ENCODE data around the gene RPRD1A. TPM values are rescaled to one million over a fixed set of nuclear protein-coding genes. Genes with fewer than 3 reads are reported as not detected.
"Not testable (repeated sequence)": the region's sequence is repeated elsewhere in the genome, so short reads cannot be mapped to it uniquely, and the experiment has no call there.

Gene RPRD1A
- total RNA-seq, 1 donor from 2014 or later = 35.5 TPM

DNA sequence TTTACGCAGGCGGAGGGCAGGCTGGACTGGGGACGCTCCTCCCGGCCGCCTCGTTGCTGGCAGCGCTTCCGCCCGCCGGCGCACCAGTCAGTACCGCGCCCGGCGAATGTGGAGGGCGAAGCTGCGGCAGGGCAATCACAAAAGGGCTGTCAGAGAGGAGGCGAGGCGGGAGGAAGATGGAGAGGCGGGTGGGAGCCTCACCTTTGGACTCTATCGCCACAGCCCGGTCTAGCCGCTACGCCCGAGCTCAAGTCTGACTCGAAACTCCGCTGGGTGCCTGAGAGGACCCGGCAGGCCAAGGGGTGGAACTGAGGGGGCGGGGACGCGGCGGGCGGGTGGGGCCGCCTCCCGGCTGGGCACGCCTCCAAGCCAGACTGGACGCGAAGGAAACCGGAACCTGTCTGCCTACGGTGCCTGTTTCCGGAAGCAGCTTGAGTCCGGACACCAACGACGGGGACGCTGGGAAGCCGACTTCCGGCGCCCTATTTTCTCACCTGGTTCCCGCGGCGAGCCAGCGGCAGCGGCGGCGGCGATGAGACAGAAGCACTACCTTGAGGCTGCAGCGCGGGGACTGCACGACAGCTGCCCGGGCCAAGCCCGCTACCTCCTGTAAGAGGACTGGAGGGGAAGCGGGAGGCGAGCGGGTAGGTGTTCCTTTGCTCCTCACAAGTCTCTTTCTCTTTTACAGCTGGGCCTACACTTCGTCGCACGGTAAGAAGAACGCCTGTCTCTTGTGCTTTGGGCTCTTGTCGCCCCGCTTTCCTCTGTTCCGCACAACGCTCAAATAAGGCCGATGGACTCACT lies 95.0 kb downstream of the RPRD1A start, which contains the start of gene RMP24:
Gene RMP24 (plus strand): TSS at position 483 of the 804 bp plus-strand sequence.
- TF ChIP-seq, protein P1, sequence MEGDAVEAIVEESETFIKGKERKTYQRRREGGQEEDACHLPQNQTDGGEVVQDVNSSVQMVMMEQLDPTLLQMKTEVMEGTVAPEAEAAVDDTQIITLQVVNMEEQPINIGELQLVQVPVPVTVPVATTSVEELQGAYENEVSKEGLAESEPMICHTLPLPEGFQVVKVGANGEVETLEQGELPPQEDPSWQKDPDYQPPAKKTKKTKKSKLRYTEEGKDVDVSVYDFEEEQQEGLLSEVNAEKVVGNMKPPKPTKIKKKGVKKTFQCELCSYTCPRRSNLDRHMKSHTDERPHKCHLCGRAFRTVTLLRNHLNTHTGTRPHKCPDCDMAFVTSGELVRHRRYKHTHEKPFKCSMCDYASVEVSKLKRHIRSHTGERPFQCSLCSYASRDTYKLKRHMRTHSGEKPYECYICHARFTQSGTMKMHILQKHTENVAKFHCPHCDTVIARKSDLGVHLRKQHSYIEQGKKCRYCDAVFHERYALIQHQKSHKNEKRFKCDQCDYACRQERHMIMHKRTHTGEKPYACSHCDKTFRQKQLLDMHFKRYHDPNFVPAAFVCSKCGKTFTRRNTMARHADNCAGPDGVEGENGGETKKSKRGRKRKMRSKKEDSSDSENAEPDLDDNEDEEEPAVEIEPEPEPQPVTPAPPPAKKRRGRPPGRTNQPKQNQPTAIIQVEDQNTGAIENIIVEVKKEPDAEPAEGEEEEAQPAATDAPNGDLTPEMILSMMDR (IDR thresholded peaks at IDR 0.05) = no peak
- H3K36me3 Mint-ChIP-seq (ENCODE audit: low read depth) = peaks cover 14% of the 10 kb centered on the region
- no peaks in the 10 kb centered on the region for H3K9me3 Mint-ChIP-seq (ENCODE audit: low read depth)

DNA sequence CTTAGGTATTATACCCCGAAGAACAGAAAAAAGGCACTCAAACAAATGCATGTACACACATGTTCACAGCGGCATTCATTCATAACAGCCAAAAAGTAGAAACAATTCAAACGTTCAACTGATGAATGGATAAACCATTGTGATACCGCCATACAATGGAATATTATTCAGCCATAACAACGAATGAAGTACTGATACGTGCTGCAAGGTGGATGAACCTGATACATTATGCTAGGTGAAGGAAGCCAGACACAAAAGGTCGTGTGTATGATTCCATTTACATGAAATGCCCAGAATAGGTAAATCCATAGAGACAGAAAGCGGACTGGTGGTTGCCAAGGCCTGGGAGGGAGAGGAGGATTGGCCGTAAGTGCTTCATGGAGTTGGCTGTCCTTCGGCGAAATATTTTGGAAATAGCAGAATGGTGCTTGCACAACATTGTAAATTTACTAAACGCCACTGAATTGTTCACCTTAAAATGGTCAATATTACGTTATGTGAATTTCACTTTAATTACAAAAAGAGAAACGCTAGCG lies 95.6 kb downstream of the RPRD1A start:
- TF ChIP-seq, protein P1 (IDR thresholded peaks at IDR 0.05) = no peak
- H3K27me3 Mint-ChIP-seq (ENCODE audit: low read depth) = no peaks in the 10 kb centered on the region
- H3K4me1 Mint-ChIP-seq (ENCODE audit: low read depth) = peaks cover 30% of the 10 kb centered on the region
- no peak for DNase-seq (ENCODE audit: low spot score)
- H3K27ac Mint-ChIP-seq (ENCODE audit: unreplicated experiment) = peak overlapping the region; percentile 89
- no peaks in the 10 kb centered on the region for H3K9me3 Mint-ChIP-seq (ENCODE audit: low read depth)
- peaks cover 10% of the 10 kb centered on the region for H3K36me3 Mint-ChIP-seq (ENCODE audit: low read depth)
- H3K4me3 Mint-ChIP-seq (ENCODE audit: unreplicated experiment) = peak overlapping the region; percentile 96

More for the DNA sequence above, 95.0 kb downstream of the RPRD1A start, which contains the start of gene RMP24:
- Mint-ChIP-seq H3K4me1 (ENCODE audit: low read depth) (peaks cover 30% of the 10 kb centered on the region), H3K27ac (ENCODE audit: unreplicated experiment) (peak within 1 kb of the TSS; percentile 92), H3K4me3 (ENCODE audit: unreplicated experiment) (peak within 1 kb of the TSS; percentile 96), H3K27me3 (ENCODE audit: low read depth) (no peaks in the 10 kb centered on the region)
- peak; percentile 96 for DNase-seq (ENCODE audit: low spot score)

DNA sequence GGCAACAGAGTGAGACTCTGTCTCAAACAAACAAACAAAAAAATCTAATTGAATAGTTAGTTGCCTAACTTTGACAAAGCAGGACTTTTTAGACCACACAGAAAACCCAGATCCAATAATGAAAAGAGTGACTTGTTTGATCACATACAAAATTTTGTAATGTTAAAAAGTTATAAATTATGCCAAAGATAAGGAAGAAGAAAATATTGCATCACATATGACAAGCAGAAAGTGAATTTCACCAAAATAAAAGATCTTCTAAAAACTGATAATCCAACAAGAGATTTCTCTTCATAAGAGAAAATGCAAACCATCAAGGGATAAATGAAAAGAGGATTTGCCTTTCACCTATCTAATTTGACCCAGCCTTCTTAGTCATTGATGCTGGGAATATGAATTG lies 97.7 kb downstream of the RPRD1A start:
- no peak for DNase-seq (ENCODE audit: low spot score)
- H3K27me3 Mint-ChIP-seq (ENCODE audit: low read depth) = no peaks in the 10 kb centered on the region
- peaks cover 3% of the 10 kb centered on the region for H3K36me3 Mint-ChIP-seq (ENCODE audit: low read depth)
- H3K27ac Mint-ChIP-seq (ENCODE audit: unreplicated experiment) = no peak overlapping the region
- peaks cover 30% of the 10 kb centered on the region for H3K4me1 Mint-ChIP-seq (ENCODE audit: low read depth)
- H3K4me3 Mint-ChIP-seq (ENCODE audit: unreplicated experiment) = no peak overlapping the region
- TF ChIP-seq, protein P1 (IDR thresholded peaks at IDR 0.05) = no peak
- H3K9me3 Mint-ChIP-seq (ENCODE audit: low read depth) = no peaks in the 10 kb centered on the region

DNA sequence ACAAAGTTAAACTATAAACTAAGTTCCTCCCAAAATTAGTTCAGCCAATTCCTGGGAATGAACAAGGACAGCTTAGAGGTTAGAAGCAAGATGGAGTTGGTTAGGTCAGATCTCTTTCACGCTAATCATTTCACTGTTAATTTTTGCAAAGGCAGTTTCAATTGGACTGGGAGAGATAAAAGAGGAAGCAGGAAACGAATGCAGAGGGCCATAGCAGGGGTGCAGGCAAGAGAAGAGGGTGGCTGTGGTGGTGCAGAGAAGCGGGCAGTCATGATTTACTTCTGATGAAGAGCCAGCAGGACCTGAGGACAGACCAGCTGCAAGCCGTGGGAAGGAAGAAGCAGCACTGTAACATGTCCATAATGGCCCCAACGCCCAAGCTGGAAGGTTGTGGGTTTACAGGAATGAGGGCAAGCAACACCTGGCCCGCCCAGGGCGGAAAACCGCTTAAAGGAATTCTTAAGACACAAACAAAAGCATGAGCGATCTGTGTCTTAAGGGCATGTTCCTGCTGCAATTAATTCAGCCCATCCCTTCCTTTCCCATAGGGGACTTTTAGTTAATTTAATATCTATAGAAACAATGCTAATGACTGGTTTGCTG lies 99.0 kb downstream of the RPRD1A start:
- no peak for DNase-seq (ENCODE audit: low spot score)
- Mint-ChIP-seq H3K36me3 (ENCODE audit: low read depth) (no peaks in the 10 kb centered on the region), H3K9me3 (ENCODE audit: low read depth) (no peaks in the 10 kb centered on the region), H3K27me3 (ENCODE audit: low read depth) (no peaks in the 10 kb centered on the region), H3K4me1 (ENCODE audit: low read depth) (peaks cover 19% of the 10 kb centered on the region), H3K27ac (ENCODE audit: unreplicated experiment) (no peak overlapping the region), H3K4me3 (ENCODE audit: unreplicated experiment) (no peak overlapping the region)
- TF ChIP-seq, protein P1 (IDR thresholded peaks at IDR 0.05) = no peak

DNA sequence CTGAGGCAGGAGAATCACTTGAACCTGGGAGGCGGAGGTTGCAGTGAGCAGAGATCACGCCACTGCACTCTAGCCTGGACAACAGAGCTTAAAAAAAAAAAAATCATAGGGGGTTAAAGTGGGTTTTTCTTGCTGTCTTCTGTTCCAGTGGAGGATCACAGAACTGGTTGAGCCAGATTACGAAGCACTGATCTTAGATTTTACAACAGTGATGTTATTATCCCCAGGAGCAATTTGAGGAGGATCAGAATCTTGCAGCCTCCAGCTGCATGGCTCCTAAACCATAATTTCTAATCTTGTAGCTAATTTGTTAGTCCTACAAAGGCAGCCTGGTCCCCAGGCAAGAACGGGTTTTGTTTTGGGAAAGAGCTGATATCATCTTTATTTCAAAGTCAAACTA lies 99.5 kb downstream of the RPRD1A start:
- H3K4me1 Mint-ChIP-seq (ENCODE audit: low read depth) = peaks cover 14% of the 10 kb centered on the region
- H3K4me3 Mint-ChIP-seq (ENCODE audit: unreplicated experiment); H3K27ac Mint-ChIP-seq (ENCODE audit: unreplicated experiment); H3K27me3 Mint-ChIP-seq (ENCODE audit: low read depth); DNase-seq (ENCODE audit: low spot score); H3K9me3 Mint-ChIP-seq (ENCODE audit: low read depth); H3K36me3 Mint-ChIP-seq (ENCODE audit: low read depth): not testable (repeated sequence)
